Stimulated activated naive CD4-positive, alpha-beta T cell (primary cell): ENCODE data around the gene ATF6.
A peak's percentile ranks its signal among the peaks of the same experiment; 100 is the strongest.

ENCODE experiments used
- DNase-seq, 6 experiments: peaks; one replicate each; lab custom pipeline; 2025; lab: John Stamatoyannopoulos, UW

Gene ATF6

DNA sequence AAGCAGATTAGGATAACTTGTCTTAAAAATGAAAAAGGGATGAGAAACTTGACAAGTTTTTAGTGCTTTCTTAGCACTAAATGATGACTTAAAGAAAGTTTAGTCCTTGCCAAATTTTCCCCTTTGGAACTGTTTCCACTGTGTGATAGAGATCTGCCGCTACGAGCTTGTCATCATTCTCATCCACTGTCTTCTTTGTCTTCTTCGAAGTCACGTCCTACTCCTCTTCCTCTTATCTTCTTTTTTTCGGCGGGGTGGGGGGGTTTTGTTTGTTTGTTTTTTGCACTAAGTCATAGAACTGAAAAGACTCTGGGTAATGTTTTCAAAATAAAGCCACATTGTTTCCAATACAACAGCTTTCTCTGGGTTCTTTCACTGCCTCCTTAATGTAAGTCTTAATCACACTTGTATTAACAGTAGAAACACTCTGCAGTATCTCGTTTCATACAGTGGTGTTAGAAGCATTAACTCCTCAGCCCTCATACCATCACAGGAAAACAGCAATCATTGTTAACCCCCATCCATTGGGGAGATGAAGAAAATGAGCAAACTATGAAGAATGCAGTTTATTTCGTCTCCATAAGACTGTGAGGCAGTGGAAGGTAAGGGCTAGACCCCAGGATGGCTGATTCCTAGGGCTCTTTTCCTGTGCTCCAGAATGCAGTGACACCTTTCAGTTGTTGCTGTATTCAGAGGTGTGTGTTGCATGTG is 175.8 kb downstream of the ATF6 start:
- DNase-seq: no peak

DNA sequence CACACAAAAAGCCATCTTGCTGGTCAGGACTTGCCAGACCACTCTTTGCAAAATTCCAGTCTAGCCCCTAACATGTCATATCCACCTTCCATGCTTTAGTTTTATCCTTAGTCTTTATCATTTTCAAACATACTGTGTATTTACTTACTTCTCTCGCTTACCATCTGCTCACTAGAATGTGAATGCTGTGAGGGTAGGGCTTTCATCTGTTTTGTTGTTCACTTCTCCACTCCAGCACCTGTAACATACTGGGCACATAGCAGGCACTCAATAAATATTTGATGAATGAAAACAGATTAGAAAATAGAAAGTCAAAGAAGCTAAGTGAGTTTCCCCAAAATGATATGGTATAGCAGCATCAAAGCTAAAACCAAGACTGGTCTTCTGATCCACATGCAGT is 177.6 kb downstream of the ATF6 start:
- no peak for DNase-seq

DNA sequence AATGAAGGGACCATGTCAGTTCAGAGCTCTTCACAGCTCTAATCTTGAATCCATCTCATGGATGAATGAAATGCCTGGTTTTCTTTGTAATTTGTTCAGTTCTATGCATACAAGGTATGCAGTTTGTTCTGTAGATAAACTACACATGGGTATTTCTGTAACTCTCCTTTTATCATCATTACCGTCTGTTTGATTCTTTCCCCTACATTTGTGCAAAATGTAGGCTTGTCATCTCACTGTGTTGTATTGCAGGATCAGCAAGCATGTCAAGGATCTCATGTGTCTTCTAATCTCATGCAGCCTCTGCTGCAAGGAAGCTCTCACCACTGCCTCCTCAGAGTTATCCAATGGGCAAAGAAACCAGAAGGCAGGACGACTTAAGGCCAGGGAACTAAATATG is 178.3 kb downstream of the ATF6 start:
- DNase-seq: no peak

DNA sequence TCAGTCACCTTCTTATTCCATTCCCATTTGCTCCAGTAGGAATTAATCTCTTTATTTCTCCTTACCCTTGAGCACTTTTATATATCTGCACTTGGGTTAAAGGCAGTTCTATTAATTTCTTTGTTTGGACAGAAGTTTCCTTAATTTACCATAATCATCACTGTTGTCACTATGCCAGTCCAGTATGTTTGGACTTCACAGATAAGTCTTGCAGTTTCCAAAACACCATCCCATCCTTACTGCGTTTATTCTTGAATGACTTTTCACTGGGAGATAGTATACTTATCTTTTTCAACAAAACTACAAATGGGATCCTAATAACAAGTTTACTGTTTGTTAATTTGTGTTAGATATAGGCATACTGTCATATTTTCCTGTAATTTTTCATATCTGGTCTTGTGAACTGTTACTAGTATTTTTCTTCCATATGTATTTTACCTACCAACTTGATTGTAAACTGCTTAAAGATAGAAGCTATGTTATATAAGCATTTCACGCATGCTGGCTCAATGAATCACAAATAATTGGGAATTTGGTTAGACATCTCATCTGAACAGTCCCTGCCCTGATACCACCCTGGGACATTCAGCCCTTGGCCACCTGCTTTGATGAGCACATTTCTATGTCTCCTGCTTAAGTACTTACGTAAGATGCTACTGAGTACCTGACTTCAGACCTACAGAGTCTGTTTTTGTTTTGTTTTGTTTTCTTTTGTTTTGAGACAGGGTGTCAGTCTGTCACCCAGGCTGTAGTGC is 179.4 kb downstream of the ATF6 start:
- no peak for DNase-seq

DNA sequence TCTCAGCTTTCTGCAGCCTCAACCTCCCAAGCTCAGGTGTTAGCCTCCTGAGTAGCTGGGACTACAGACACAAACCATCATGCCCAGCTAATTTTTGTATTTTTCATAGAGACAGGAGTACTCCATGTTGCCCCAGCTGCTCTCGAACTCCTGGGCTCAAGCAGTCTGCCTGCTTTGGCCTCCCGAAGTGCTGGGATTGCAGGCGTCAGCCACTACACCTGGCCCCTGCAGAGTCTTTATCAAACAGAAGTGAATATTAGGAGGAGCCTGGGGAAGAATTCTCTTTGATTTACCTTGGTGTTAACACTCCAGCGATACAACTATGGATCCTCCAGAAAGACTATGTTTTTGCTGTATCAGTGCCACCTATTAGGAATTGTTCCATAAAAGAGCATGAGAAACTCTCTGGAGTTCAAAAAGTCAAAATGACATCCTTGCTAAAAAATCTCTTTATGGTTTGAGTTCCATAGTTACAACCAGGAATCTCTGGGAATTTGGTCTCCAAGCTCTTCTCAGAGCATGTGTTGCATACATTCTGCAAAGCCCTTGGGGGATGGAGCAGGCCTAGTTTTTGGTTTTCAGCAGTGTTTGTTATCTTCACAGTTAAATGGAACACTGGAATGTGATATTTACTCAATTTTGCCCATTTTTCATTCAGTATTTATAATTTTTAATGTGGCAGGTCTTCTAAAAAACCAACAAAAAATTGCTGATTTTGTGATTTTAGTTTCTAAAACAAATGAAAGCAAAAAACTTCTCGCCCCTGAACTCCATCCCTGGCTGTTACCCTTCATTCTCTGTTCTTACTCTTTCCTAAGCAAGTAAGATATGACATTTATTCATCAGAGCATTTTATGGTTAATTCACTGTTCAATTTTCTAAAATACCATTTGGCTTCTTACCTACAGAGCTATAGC is 180.2 kb downstream of the ATF6 start:
- no peak for DNase-seq

DNA sequence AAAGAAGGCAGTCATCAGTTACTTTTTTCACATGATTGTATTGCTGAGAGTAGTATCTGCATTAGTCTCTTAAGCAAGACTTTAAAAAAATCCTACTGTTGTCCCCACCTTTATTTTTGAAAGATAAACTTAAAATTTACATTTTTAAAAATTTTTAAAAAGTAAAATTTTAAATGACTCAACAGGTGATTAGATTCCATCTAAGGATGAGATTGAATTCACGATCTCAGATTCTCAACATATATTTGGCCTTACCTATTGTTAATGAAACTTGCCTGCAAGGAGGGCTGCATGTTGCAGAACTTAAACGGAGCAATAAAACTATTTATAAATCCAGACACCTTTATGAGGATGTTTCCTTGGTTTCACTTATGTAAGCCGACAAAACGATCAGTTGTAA is 182.3 kb downstream of the ATF6 start:
- DNase-seq: no peak

DNA sequence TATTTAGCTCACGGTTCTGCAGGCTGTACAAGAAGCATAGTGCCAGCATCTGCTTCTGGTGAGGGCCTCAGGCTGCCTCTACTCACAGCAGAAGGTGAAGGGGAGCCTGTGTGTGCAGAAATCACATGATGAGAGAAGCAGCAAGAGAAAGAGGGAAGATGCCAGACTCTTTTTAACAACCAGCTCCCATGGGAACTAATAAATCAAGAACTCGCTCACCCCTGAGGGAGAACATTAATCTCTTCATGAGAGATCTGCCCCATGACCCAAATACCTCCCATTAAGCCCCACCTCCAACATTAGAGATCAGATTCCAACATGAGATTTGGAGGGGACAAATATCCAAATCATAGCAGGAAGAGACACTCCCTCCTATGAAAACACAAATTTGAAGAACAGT is 183.4 kb downstream of the ATF6 start:
- DNase-seq: no peak

DNA sequence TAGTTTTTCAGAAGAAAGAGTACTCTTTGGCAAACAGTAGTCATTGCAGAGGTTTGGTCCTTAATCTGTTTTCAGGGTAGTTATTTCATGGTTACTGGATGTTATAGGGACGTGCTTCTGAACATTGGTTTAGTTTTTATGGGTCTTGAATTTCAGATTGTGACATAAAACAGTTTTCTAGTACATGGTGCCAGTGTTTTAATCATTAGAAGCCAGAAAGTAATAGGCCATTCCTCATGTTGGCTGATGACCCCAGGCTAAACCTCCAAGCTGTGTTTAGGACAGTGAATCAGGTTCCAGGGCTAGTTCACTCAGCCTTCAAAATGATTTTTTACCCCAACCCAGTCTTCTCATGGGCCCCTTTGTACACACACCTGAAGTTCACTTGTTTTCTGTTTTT is 184.3 kb downstream of the ATF6 start:
- no peak for DNase-seq

DNA sequence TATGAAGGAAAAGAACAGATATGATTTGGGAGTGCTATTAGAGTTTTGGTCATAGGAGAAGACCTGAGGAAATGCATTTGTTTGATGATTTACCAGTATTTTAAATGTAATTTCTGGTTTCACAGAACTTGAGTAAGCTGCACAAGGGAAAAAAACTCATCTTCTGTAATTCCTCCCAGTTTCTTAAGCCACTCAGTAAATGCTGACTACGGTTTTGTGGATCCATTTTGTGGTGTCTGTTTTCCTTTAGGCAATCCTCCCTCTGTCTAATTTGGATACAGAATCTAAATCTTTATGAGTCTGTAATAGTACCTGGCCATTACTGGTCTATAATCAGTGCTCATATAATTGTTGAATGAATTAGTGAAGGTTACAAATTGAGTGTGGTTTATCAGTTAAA is 185.5 kb downstream of the ATF6 start:
- no peak for DNase-seq

DNA sequence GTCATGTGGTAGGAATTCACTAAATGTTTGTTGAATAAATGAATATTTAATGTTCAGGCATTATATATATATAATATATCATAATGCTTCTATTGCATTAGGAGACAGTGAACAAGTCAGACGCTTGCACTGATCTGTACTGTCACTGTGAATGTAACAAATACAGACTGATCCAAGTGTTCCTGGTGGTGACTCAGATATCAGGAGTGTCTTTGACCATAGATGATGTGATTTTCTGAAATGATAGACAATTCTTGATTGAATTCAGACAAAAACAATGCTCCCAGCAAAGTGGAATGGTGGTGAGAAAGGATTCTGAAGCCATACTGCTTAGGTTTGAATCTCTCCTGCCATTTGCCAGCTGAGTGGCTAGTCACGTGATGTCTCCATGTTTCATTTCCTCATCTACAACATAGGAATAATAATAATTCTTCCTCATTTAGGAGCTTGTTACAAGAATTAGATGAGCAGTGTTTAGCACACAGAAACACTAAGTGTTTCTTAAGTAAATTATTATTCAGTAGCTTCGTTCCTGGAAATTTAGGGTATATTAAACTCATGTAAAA is 186.6 kb downstream of the ATF6 start:
- no peak for DNase-seq

DNA sequence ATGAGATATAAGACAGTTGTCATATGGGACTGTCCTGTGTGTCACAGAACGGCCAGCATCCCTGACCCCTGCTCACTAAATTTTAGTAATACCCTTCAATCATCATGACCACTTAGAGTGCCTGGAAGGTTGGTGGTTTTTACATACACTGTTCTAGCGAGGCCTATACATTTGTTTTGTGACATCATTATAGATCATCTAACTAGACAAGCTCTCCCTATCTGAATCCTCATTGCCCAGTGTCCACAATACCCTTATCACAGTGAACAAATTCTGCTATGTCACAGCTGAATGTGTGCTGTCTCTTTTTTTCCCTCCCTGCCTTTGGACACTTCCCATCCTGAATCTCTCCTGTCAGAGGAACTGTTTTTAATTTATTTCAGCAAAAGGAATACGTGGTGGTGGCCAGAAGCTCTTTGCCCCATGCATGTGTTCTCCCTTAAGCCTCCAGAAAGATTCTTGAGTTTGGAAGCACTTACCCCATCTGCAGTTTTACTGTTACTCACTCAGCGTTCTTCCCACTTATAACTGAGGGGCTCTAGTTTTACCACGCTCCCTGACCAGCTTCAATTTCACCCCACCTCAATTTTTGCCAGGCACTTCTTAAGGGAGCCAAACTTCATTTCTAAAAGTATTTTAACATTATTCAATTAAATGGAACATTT is 187.3 kb downstream of the ATF6 start:
- no peak for DNase-seq

DNA sequence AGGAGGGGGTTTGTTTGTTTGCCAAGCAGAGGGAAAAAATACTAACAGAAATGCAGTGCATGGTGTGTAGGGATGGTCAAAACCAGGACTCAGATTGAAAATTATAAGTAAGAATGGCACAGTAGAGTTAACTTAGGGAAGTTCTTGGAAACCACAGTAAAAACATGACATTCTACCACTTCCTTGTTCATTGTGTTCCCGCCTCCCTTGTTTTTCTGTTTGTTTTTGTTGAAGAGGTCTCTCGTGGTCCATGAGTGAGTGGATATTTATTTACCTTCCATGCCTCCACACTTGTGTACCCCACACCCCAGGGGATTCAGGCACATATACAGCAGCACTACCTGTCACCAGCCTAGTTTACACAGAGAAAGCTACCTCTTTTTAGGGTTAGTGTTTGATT is 187.9 kb downstream of the ATF6 start:
- no peak for DNase-seq

DNA sequence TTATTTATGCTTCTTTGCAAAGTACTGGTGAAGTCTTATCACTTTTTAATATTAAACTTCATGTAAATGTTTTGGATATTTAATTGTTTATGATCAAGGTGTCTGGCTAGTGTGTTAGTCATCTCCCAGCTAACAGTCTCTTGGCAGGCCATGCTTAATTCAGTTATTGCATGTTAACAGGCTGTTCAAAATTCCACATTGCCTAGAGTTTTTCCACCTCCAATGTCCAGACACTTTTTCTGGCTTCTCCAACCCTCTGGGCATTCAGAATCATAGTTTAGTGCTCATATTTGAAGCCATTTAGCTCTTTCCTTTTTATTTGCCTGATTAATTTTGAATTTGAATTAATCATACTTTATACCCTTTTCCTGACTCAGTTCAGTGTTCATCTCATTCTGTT is 188.3 kb downstream of the ATF6 start:
- no peak for DNase-seq

DNA sequence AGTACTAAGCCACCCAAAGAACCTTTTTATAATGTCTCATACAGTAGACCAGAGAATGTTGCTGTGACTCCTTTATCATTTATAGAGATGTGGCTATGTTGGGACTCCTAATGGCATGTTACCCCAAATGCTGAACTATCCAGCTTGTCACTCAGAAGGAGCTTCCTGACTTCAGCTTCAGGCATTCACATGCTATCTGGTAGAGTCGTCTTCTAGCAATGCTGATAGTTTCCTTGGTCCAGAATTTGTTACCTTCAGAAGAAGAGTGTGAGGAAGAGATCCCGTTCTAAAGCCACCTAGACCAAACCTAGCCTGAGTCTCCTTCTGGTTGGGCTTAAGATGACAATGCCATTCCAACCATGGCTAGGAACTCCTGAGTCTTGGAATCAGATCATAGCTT is 189.5 kb downstream of the ATF6 start:
- DNase-seq: no peak

DNA sequence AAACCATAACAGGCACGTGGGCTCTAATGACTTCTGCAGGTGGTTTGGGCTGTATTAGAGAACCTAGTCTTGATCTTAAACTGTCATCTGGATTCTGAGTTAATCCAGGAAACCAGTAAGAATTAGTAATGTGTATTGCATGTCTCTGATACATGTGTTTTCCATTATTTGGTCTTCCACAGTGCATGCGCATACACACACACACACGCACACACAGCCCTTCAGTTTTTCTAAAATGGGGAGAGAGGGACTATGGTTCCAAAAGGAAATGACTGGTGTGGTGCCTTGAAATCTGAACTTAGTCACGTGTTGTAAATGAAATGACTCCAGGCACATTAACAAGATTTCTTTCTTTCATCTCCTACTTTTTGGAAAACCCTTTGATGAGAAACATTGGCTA is 190.0 kb downstream of the ATF6 start:
- no peak for DNase-seq

DNA sequence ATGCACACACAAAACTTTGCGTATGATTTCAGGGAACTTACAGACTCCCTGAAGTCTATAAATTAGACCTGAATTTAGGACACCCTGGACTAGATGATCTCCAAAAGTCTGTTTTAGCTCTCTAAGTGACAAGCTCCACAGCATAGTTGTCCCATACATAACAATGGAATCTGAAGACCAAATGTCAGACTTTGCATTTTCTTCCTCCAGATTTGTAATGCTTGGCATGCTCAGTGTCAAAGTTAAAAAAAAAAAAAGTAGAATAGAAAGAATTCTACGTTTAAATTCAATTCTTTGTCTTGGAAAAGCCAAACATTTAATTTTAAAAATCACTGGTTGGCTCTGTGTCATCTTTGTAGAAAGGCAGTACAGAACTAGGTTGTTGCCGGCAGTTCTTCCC is 190.8 kb downstream of the ATF6 start:
- DNase-seq: no peak

DNA sequence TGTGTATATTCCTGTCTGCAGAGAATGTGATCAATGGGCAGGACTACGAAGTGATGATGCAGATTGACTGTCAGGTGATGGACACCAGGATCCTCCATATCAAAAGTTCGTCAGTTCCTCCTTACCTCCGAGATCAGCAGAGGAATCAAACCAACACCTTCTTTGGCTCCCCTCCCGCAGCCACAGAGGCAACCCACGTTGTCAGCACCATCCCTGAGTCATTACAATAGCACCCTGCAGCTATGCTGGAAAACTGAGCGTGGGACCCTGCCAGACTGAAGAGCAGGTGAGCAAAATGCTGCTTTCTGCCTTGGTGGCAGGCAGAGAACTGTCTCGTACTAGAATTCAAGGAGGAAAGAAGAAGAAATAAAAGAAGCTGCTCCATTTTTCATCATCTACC is 192.3 kb downstream of the ATF6 start:
- no peak for DNase-seq

DNA sequence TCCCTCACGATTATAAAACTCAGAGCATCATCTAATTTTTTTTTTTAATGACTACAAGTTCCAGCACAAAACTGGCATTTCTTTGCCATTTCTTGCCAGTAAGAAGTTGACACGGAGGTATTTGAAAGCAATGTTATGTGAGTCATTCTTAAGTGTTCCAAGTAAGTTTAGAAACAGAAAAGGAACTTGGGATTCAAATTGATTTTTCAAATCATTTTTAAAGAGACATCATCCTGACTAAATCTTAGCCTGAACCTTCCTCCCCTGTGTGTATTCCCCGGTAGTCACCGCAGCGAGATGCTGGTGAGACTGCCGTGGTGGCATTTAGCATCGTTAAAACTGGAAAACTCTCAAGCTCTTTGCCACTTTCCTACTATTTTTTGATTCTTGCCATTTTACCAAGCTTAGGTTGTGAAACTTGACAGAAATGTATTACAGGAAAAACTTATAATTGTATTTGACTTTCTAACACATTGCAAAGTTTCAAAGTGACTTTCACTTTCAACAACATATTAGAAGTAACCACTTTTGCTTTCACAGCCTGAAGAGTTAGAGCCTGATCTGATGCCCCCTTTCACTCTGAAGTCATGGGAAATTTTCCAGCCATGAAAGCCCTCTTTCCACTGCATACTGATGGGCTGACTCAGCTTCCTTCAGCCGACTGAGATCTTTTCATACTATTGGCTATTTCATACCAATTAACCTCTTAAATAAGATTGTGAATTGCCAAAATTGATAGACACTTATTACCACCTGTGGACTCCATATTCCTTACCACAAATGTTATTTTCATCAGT is 196.2 kb downstream of the ATF6 start:
- peak in 1 of 6 experiments; percentile 15 for DNase-seq

DNA sequence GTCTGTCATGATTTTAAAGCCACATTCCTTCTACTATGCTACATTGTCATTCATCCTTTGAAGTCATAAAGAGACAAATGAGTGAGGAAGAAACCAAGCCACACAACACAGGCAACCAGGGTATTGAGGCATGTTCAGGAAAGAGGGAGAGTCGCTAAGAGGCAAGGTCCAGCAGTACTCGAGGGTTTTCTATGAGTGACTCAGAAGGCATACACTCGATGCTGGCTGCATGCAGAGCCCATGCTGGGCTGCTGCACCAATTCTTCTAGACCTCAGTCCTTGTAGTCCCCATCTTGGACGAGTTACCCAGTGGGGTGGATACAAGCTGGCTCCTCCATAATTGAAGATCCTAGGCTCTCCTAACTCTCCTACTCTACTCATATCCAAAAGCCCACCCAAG is 199.9 kb downstream of the ATF6 start:
- DNase-seq: no peak

DNA sequence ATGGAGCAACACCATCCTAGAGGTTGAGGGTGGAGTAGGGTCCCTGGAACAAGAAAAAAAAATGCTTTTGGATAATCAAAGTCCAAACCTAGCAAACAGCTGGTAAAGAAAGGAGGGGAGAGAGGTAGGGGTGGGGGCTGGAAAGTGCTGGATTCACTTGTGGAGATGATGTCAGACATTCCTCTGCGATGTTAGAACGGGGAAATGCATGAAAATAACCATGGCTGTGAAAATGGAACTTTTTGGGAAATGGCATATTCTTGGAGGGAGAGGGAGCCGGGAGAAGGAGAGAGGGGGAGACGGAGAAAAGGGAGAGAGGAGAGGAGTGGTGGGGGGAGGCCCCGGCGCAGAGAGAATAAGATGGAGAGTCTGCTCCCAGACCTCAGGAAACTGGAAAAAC is 203.9 kb downstream of the ATF6 start:
- DNase-seq: no peak

DNA sequence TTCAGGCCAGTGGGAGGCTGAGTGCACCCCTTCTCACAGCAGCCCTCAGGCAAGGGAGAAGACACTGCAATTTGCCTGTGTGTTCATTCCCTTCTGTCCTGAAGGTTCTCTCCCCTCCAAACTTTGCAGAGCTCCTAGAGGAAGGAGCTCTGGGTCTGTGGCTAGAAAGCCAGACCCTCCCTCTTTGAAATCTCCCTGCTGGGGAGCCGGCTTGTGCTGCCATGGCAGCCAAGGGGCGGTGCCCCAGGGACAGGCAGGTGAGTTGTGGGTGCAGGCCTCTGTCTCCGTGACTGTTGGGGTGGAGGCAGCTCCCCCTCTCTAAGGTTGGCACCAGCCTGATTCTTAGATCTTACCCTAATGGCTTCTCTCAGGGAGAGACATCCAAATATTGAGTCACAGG is 204.5 kb downstream of the ATF6 start:
- no peak for DNase-seq
